DND-41 (cell line): ENCODE measurements around the gene FCSK.

Source experiments
- EZH2 ChIP-seq: IDR thresholded peaks from 3 replicates; pipeline ENCODE4 v1.6.1; 2012; ENCODE audit warnings: borderline replicate concordance, low read depth, mild to moderate bottlenecking, moderate library complexity, low read length, inconsistent platforms; ENCODE audit not compliant: severe bottlenecking
- TF ChIP-seq, protein P1 (sequence below): IDR thresholded peaks from 2 replicates; pipeline ENCODE4 v1.5.1; 2012; ENCODE audit warnings: borderline replicate concordance, low read length, moderate library complexity, mild to moderate bottlenecking; ENCODE audit not compliant: poor library complexity, severe bottlenecking; ENCODE audit errors: extremely low read depth

DNA sequence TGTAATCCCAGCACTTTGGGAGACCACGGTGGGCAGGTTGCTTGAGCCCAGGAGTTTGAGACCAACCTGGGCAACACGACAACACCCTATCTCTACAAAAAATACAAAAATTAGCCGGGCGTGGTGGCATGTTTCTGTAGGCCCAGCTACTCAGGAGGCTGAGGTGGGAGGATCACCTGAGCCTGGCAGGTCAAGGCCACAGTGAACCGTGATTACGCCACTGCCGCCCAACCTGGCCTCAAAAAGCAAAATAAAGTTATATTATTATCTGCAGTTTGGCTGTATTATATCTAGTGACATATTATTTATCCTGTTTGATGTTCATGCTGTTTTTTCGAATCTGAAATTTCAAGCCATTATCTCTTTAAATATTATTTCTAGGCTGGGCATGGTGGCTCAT lies 42.0 kb upstream of the FCSK start:
- TF ChIP-seq, protein P1, sequence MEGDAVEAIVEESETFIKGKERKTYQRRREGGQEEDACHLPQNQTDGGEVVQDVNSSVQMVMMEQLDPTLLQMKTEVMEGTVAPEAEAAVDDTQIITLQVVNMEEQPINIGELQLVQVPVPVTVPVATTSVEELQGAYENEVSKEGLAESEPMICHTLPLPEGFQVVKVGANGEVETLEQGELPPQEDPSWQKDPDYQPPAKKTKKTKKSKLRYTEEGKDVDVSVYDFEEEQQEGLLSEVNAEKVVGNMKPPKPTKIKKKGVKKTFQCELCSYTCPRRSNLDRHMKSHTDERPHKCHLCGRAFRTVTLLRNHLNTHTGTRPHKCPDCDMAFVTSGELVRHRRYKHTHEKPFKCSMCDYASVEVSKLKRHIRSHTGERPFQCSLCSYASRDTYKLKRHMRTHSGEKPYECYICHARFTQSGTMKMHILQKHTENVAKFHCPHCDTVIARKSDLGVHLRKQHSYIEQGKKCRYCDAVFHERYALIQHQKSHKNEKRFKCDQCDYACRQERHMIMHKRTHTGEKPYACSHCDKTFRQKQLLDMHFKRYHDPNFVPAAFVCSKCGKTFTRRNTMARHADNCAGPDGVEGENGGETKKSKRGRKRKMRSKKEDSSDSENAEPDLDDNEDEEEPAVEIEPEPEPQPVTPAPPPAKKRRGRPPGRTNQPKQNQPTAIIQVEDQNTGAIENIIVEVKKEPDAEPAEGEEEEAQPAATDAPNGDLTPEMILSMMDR, result no peak
- TF ChIP-seq EZH2, result no peak
